Keratinocyte (primary cell): ENCODE measurements around the gene OR52I2.

Experiments
- CTCF ChIP-seq, 3 experiments: IDR thresholded peaks in 1 of 3; conservative IDR thresholded peaks in 1 of 3; optimal IDR thresholded peaks in 1 of 3; 2 replicates in 2 of 3; 3 replicates in 1 of 3; pipeline versions ENCODE3 to v1.5.1; 2011; ENCODE audit warnings: low read length in 3 of 3, mild to moderate bottlenecking in 3 of 3, moderate library complexity in 2 of 3, control low read depth in 1 of 3, inconsistent platforms in 1 of 3; ENCODE audit not compliant: insufficient read depth in 2 of 3; ENCODE audit errors: extremely low read depth in 1 of 3
- EZH2 ChIP-seq: IDR thresholded peaks from one replicate; pipeline ENCODE4 v1.6.1; 2012; ENCODE audit warnings: inconsistent platforms, mild to moderate bottlenecking, low read length, moderate library complexity

GRCh38 chr11:4580124-4580523, 1.4 kb upstream of the OR52I2 start:
- no peak for TF ChIP-seq CTCF (optimal IDR thresholded peaks at IDR 0.05 in 1 of 3, IDR thresholded peaks at IDR 0.05 in 1 of 3, conservative IDR thresholded peaks at IDR 0.05 in 1 of 3; ENCODE audit: extremely low read depth in 1 of 3, insufficient read depth in 2 of 3, low read length in 3 of 3)
- TF ChIP-seq EZH2, result no peak
